ENCODE results near the gene GNAZ. TPM values are rescaled to one million over a fixed set of nuclear protein-coding genes. Genes with fewer than 3 reads are reported as not detected.
A peak's percentile ranks its signal among the peaks of the same experiment; 100 is the strongest.

The GNAZ gene
- total RNA-seq, 1 experiment from 2014 or later = 5.0 TPM

DNA sequence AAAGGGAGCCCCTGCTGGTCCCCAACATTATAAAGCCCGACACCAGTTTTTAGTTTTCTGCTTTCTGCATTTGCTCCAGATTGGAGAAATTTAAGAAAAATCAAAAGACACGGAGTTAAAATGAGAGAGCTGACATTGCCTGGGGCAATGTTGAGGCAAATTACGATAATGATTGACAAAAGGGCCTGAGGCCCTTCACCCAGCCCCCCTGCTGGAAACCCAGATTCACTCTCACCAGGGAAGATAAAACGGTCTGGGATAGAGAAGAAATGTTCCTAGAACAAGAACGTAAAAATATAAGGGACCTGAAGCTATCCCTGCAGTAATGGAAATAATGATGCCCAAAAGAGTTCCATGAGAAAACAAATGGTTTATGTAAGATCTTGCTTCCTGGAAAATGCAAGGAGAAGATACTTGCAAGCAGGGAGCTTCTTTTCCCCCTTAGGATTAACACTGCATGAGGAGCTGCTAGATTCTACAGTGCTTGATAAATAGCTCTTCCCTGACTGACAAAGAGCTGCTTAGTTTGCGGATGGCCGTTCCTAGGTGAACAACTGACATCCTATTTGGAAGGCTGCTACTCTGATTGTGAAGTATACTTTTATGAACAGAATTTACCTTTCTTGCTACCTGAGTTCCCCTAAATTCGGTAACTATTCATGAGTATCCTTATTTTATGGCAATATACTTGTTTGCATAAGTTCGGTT is 40.6 kb upstream of the GNAZ start:
- Mint-ChIP-seq H3K4me3 (no peak overlapping the region), H3K4me1 (peaks cover 41 to 49% of the 10 kb centered on the region in 2 experiments), H3K27ac (peak overlapping the region in 1 of 3 experiments; percentile 47; a peak in 1 of 7 replicates), H3K9me3 (peaks cover 13 to 16% of the 10 kb centered on the region in 2 experiments; a peak in 4 of 5 replicates), H3K36me3 (ENCODE audit: insufficient read depth in 1 of 3, low read depth in 3 of 3) (peaks cover 0 to 12% (median 4%) of the 10 kb centered on the region in 3 experiments; a peak in 4 of 7 replicates), H3K27me3 (ENCODE audit: low read depth) (peaks cover 15% of the 10 kb centered on the region)
- Histone ChIP-seq H3K79me1 (ENCODE audit: insufficient read depth, low read depth, low read length, poor library complexity, severe bottlenecking) (no peaks in the 10 kb centered on the region), H4K5ac (ENCODE audit: insufficient read length, low read depth, low read length) (no peak overlapping the region), H2BK5ac (ENCODE audit: insufficient read length, low read length) (no peak overlapping the region), H2AK5ac (ENCODE audit: insufficient read length, low read length) (no peak overlapping the region), H2BK20ac (ENCODE audit: low read depth, low read length, poor library complexity, severe bottlenecking) (no peak overlapping the region), H3K4ac (ENCODE audit: low read depth, low read length) (no peak overlapping the region), H3K23me2 (ENCODE audit: insufficient read length, low read depth, low read length, poor library complexity, severe bottlenecking) (no peaks in the 10 kb centered on the region), H4K20me1 (ENCODE audit: control insufficient read depth, insufficient read depth, insufficient read length) (no peaks in the 10 kb centered on the region), H3K9ac (ENCODE audit: extremely low read depth, insufficient read length, low read length) (no peak overlapping the region), H3K14ac (ENCODE audit: insufficient read depth, low read length) (no peak overlapping the region), H2AFZ (ENCODE audit: low read length) (no peak overlapping the region), H3K4me2 (ENCODE audit: insufficient read depth, insufficient read length, low read length) (no peak overlapping the region), H3K27ac (ENCODE audit: insufficient read length, low read depth, low read length) (no peak overlapping the region), H3T11ph (ENCODE audit: low read length) (no peak overlapping the region), H4K8ac (replicated peaks; ENCODE audit: insufficient read length, low read depth, low read length) (no peak overlapping the region), H3K4me1 (ENCODE audit: insufficient read depth, low read length) (no peaks in the 10 kb centered on the region), H3K9me3 (ENCODE audit: control insufficient read depth, low read depth, low read length) (no peaks in the 10 kb centered on the region), H3K18ac (ENCODE audit: insufficient read length, low read depth, low read length) (no peak overlapping the region), H3K23ac (ENCODE audit: insufficient read length, low read depth, low read length) (no peak overlapping the region), H2BK120ac (ENCODE audit: low read depth, low read length, poor library complexity, severe bottlenecking) (no peak overlapping the region), H3K27me3 (ENCODE audit: insufficient read depth, low read length) (no peaks in the 10 kb centered on the region), H2BK12ac (ENCODE audit: insufficient read length, low read depth, low read length) (no peak overlapping the region), H4K91ac (ENCODE audit: insufficient read length, low read depth, low read length) (no peak overlapping the region), H3K56ac (ENCODE audit: insufficient read length, low read depth, low read length) (no peak overlapping the region), H3K79me2 (ENCODE audit: insufficient read depth, low read length) (no peaks in the 10 kb centered on the region), H2BK15ac (ENCODE audit: low read depth, low read length) (no peak overlapping the region)
- DNase-seq = no peak
- TF ChIP-seq, protein P1, sequence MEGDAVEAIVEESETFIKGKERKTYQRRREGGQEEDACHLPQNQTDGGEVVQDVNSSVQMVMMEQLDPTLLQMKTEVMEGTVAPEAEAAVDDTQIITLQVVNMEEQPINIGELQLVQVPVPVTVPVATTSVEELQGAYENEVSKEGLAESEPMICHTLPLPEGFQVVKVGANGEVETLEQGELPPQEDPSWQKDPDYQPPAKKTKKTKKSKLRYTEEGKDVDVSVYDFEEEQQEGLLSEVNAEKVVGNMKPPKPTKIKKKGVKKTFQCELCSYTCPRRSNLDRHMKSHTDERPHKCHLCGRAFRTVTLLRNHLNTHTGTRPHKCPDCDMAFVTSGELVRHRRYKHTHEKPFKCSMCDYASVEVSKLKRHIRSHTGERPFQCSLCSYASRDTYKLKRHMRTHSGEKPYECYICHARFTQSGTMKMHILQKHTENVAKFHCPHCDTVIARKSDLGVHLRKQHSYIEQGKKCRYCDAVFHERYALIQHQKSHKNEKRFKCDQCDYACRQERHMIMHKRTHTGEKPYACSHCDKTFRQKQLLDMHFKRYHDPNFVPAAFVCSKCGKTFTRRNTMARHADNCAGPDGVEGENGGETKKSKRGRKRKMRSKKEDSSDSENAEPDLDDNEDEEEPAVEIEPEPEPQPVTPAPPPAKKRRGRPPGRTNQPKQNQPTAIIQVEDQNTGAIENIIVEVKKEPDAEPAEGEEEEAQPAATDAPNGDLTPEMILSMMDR (conservative IDR thresholded peaks at IDR 0.05) = no peak
- no CpG with 5 or more reads among the region's 9 CpGs for WGBS (ENCODE audit: extremely low coverage, insufficient read length, low lambda C conversion rate)
